Stimulated activated effector memory CD8-positive, alpha-beta T cell treated with anti-CD3 and anti-CD28 coated beads, Interleukin-12 subunit alpha, Interleukin-12 subunit beta, amount 100 ng/mL, for 72 hours (primary cell): ENCODE measurements around the gene PHF19.

Experiments used
- ATAC-seq: fragments of 150-1000 bp; cut with Tn5 transposase; 2 replicates; pipeline ENCODE4 v1.10.0; 2021
- DNase-seq, 2 donors: peaks; one replicate each; pipeline ENCODE4 v3.0.0; 2021 to 2022; ENCODE audit warnings: low spot score in 2 of 2
- H3K27ac Mint-ChIP-seq: one replicate; pipeline ENCODE4 v1.8.0; 2022; ENCODE audit warnings: mild to moderate bottlenecking, mixed read lengths
- H3K36me3 Mint-ChIP-seq: one replicate; pipeline ENCODE4 v1.8.0; 2022; ENCODE audit warnings: mild to moderate bottlenecking, mixed read lengths
- H3K4me1 Mint-ChIP-seq: one replicate; pipeline ENCODE4 v1.8.0; 2022; ENCODE audit warnings: mixed read lengths
- H3K4me3 Mint-ChIP-seq: one replicate; pipeline ENCODE4 v1.8.0; 2022; ENCODE audit warnings: mild to moderate bottlenecking, mixed read lengths
- H3K9me3 Mint-ChIP-seq: one replicate; pipeline ENCODE4 v1.8.0; 2022; ENCODE audit warnings: mixed read lengths

Gene PHF19

GRCh38 chr9:120876842-120877240, at the start of gene PHF19:
Gene PHF19 (minus strand): TSS chr9:120877188. CDS start chr9:120874741, 2,447 bp downstream.
- H3K4me1 Mint-ChIP-seq = peaks cover 66% of the 10 kb centered on the region
- DNase-seq (peak in 1 of 2 donors; percentile 83), ATAC-seq (peak; percentile 47)

GRCh38 chr9:120926397-120926928, 49.5 kb upstream of the PHF19 start, which contains the start of gene TRAF1:
Gene TRAF1 (minus strand): TSS chr9:120926796. CDS start chr9:120926075, 721 bp downstream.
- H3K4me3 Mint-ChIP-seq = peak within 1 kb of the TSS; percentile 87
- peak within 1 kb of the TSS; percentile 100 for H3K27ac Mint-ChIP-seq
- DNase-seq = peak in 1 of 2 donors; percentile 86
- ATAC-seq = peak; percentile 60
- H3K36me3 Mint-ChIP-seq = peaks cover 73% of the 10 kb centered on the region
- H3K9me3 Mint-ChIP-seq = no peaks in the 10 kb centered on the region
- H3K4me1 Mint-ChIP-seq = peaks cover 75% of the 10 kb centered on the region

More at GRCh38 chr9:120876842-120877240, at the start of gene PHF19:
- H3K4me3 Mint-ChIP-seq = peak within 1 kb of the TSS; percentile 86
- peak within 1 kb of the TSS; percentile 94 for H3K27ac Mint-ChIP-seq
- H3K9me3 Mint-ChIP-seq = no peaks in the 10 kb centered on the region
- peaks cover 70% of the 10 kb centered on the region for H3K36me3 Mint-ChIP-seq

DNA sequence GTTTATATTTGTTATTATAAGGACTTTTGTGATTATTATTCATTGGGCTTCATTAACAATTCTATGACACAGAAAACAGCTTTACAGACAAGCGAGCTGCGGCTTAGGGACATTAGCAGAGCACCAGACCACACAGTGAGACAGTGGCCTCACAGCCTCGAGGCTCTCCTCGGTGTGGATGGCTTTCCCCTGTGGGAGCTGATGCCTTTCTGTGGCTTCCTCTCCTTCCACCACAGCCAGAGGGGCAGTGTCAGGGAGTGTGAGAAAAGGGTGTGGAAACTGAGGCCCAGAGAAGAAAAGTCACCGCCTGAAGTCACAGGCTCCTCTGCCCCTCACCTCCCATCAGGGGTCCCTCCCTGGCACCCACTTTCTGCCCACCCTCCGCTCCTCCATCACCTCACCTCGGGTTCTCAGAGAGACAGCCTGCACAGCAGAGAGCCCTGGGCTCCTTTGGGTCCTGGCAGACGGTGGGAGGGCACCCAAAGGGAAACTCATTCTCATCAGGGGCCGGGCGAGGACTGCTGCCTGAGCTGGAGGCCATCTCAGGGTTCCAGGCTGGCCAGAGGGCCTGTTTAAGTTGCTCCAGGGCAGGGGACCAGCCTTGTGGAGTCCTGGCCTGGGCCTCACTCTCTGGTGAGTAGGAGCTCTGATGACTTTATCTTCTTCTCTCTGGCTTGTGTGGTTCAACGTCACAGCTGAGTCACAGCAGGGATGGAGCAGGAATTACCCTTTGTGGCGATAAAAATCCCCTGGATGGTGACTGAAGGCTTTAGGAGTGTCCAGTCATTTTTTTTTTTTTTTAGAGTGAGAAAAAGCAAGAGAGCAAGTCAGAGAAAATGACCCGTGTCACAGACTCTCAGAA, 48.8 kb upstream of the PHF19 start:
- Mint-ChIP-seq H3K27ac (peak overlapping the region; percentile 100), H3K4me1 (peaks cover 75% of the 10 kb centered on the region), H3K36me3 (peaks cover 74% of the 10 kb centered on the region), H3K9me3 (no peaks in the 10 kb centered on the region), H3K4me3 (peak overlapping the region; percentile 87)
- ATAC-seq (peak; percentile 82), DNase-seq (peak; percentile 75 to 92)

DNA sequence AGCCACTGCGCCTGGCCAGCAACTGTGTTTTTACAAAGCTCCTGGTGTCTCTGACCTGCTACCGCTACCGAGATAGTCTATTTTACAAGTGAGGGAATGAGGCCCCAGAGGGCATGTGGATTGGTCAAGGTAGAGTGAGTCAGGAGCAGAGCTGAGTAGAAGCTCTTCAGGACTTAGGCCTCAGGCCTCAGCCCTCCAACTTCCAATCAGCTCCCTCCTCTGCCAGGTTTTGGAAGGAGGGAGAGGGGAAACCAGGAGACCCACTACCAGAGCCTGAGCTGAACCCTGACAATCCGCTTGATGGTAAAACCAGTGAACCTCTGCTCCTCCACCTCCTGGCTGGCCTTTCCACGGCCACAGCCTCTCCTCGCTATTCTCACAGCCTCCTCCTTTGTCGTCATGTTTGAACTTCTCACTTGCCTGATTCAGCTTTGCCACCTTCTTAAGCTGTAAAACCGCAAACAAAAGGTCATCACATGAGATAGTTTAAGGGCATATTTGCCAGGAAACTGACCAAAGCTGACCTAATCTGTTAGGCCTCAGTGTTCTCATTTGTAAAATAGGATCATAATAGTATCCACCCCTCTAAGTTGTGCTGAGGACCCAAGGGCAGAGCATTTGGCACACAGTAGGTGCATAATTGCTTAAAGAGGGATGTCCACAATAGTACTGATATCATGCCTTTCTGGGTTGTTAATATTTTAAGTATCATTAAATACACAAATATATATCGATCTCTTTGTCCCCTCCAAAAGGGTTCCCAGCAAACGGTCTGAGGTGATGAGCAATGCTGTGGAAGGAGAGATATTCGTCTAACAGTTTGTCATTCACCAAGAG, 47.9 kb upstream of the PHF19 start:
- peak in 1 of 2 donors; percentile 71 for DNase-seq
- H3K4me3 Mint-ChIP-seq = peak overlapping the region; percentile 87
- H3K36me3 Mint-ChIP-seq = peaks cover 82% of the 10 kb centered on the region
- peaks cover 77% of the 10 kb centered on the region for H3K4me1 Mint-ChIP-seq
- peak overlapping the region; percentile 100 for H3K27ac Mint-ChIP-seq
- H3K9me3 Mint-ChIP-seq = no peaks in the 10 kb centered on the region
- ATAC-seq = peak; percentile 17

- Mint-ChIP-seq H3K4me1 (peaks cover 81% of the 10 kb centered on the region), H3K9me3 (no peaks in the 10 kb centered on the region), H3K36me3 (peaks cover 94% of the 10 kb centered on the region), H3K4me3 (peak overlapping the region; percentile 87), H3K27ac (peak overlapping the region; percentile 100)
- DNase-seq = no peak
- no peak for ATAC-seq
Measured at GRCh38 chr9:120923620-120924328, 46.8 kb upstream of the PHF19 start.

- Mint-ChIP-seq H3K9me3 (no peaks in the 10 kb centered on the region), H3K27ac (peak overlapping the region; percentile 100), H3K4me1 (peaks cover 79% of the 10 kb centered on the region), H3K36me3 (peaks cover 95% of the 10 kb centered on the region), H3K4me3 (peak overlapping the region; percentile 87)
- ATAC-seq (no peak), DNase-seq (no peak)
Measured at GRCh38 chr9:120922404-120923195, 45.6 kb upstream of the PHF19 start.

DNA sequence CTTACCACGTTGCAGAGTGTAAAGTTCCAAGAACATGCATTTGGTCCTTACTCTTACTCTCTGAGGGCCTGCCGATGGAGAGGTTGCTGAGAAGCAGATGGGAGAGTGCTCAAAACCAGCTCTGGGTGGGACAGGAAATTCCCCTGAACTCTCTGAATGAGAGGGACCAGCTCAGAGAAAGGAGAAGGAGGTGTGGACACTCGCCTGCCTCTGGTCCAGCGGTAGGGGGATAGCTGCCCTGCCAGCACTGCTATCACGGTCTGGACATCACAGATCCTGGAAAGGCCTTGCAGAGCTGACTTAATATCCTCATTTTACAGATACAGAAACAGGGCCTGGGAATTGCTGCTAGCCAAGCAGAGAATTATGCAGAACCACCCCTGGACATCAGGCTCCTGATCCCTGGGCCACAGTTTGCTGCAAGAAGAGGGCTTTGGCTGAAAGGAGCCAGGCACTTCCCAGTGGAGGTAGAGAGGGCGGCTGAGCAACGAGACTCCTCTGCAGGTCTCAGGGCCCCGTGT, 44.7 kb upstream of the PHF19 start:
- Mint-ChIP-seq H3K36me3 (peaks cover 100% of the 10 kb centered on the region), H3K4me3 (peak overlapping the region; percentile 87), H3K27ac (peak overlapping the region; percentile 100), H3K9me3 (no peaks in the 10 kb centered on the region), H3K4me1 (peaks cover 79% of the 10 kb centered on the region)
- DNase-seq = peak in 1 of 2 donors; percentile 72
- no peak for ATAC-seq

GRCh38 chr9:120920806-120921178, 43.8 kb upstream of the PHF19 start:
- no peak for DNase-seq
- peak overlapping the region; percentile 87 for H3K4me3 Mint-ChIP-seq
- peaks cover 100% of the 10 kb centered on the region for H3K36me3 Mint-ChIP-seq
- ATAC-seq = peak; percentile 4
- H3K27ac Mint-ChIP-seq = peak overlapping the region; percentile 100
- no peaks in the 10 kb centered on the region for H3K9me3 Mint-ChIP-seq
- peaks cover 79% of the 10 kb centered on the region for H3K4me1 Mint-ChIP-seq

DNA sequence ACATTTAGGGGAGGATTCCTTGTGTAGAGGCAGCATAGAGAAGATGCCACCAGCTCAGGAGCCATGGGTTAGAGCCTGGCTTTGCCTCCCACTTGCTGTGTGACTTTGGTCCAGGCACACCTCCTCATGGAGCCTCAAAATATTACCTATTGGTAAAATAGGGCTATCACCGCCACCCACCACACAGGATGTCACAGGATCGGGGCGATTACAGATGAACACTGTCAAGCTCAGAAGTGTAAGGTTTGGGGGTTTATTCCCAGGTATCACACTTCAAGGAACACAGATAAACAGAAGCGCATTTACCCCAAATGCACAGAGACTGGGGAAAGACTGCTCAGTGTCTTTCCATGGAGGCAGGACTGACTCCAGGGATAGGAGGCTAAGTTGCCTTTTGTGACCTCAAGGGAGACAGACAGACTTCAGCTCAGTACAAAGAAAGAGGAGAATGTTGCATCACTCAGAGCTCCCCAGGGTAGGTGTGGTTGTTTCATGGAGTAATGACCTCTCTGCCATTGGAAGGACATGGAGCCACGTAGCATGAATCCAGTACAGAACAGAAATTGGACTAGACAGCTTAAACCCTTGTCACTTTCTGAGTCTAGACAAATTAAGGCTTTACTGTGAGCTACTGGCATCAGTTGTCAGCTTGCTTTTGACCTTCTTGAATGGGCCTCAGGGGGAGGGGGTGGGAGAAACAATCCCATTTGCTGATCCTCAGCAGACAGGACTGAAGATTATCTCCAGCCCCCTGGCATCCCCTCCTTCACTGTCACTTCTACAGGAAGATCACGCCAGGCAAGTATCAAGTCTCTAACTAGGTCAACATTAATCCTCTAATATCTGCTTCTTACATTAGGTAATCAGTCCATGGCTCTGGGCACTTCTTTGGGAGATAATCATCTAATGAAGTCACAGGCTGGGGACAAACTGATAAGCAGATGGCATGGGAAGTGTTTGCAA, 43.1 kb upstream of the PHF19 start:
- Mint-ChIP-seq H3K36me3 (peaks cover 100% of the 10 kb centered on the region), H3K27ac (peak overlapping the region; percentile 100), H3K4me3 (peak overlapping the region; percentile 87), H3K4me1 (peaks cover 80% of the 10 kb centered on the region), H3K9me3 (no peaks in the 10 kb centered on the region)
- DNase-seq = no peak
- no peak for ATAC-seq

GRCh38 chr9:120918931-120919842, 42.2 kb upstream of the PHF19 start:
- peaks cover 80% of the 10 kb centered on the region for H3K4me1 Mint-ChIP-seq

DNA sequence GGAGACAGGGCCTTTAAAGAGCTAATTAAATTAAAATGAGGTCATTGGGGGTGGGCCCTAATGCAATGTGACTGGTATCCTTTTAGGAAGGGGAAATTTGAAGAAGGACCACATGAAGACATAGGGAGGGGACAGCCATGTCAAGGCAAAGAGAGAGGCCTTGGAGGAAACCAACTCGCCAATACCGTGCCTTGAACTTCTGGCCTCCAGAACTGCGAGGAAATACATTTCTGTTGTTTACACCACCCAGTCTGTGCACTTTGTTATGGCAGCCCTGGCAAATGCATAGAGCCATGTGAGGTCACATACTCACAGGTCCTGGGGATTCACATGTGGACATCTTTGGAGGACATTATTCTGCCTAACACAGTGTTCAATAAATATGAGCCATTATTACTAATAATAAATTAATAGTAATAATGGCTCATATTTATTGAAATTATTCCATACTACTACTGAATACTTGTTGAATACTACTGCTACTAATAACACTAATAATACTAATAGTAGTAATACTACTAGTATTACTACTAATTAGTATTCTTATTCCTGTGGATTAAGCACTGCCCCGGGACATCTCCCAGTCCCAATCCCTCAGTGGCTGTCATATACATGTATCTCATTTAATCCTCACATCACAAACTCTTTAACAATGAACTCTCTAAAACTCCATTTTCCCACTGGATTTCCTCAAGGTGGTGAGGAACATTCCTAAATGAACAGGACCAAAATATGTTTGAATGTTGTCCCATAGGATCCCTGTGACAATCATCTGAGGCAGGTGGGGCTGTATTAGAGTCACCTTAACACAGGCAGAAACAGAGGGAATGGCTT, 41.2 kb upstream of the PHF19 start:
- H3K36me3 Mint-ChIP-seq = peaks cover 100% of the 10 kb centered on the region
- H3K4me1 Mint-ChIP-seq = peaks cover 81% of the 10 kb centered on the region
- H3K4me3 Mint-ChIP-seq = peak overlapping the region; percentile 87
- H3K27ac Mint-ChIP-seq = peak overlapping the region; percentile 100
- ATAC-seq (no peak), DNase-seq (no peak)
- H3K9me3 Mint-ChIP-seq = no peaks in the 10 kb centered on the region

More at GRCh38 chr9:120918931-120919842, 42.2 kb upstream of the PHF19 start:
- Mint-ChIP-seq H3K9me3 (no peaks in the 10 kb centered on the region), H3K27ac (peak overlapping the region; percentile 100), H3K36me3 (peaks cover 100% of the 10 kb centered on the region), H3K4me3 (peak overlapping the region; percentile 87)
- ATAC-seq (peak; percentile 5), DNase-seq (no peak)
